ENCODE results near the gene CCDC183. TPM values are rescaled to one million over a fixed set of nuclear protein-coding genes. Genes with fewer than 3 reads are reported as not detected.
"Not testable (repeated sequence)": the region's sequence is repeated elsewhere in the genome, so short reads cannot be mapped to it uniquely, and the experiment has no call there.

CCDC183 gene
- total RNA-seq, 2 experiments from 2014 or later, result 0.43 TPM; not detected in 1

- Mint-ChIP-seq H3K27ac (peak overlapping the region; percentile 73), H3K4me1 (peaks cover 16% of the 10 kb centered on the region), H3K27me3 (peaks cover 47% of the 10 kb centered on the region), H3K4me3 (peak overlapping the region; percentile 47)
- peak; percentile 65 for DNase-seq
- H3K36me3 Mint-ChIP-seq, H3K9me3 Mint-ChIP-seq: not testable (repeated sequence)
Measured at GRCh38 chr9:136766410-136767120, 29.6 kb upstream of the CCDC183 start.

- Mint-ChIP-seq H3K4me3 (no peak overlapping the region), H3K27ac (no peak overlapping the region), H3K36me3 (no peaks in the 10 kb centered on the region)
Measured at GRCh38 chr9:136769710-136770191, 26.4 kb upstream of the CCDC183 start.

GRCh38 chr9:136771907-136772415 is 24.2 kb upstream of the CCDC183 start:
- Mint-ChIP-seq H3K9me3 (peaks cover 8% of the 10 kb centered on the region), H3K27me3 (peaks cover 34% of the 10 kb centered on the region), H3K4me3 (no peak overlapping the region), H3K4me1 (peaks cover 8% of the 10 kb centered on the region), H3K36me3 (no peaks in the 10 kb centered on the region), H3K27ac (no peak overlapping the region)
- no peak for DNase-seq

More at GRCh38 chr9:136769710-136770191, 26.4 kb upstream of the CCDC183 start:
- Mint-ChIP-seq H3K9me3 (peaks cover 8% of the 10 kb centered on the region), H3K4me1 (peaks cover 18% of the 10 kb centered on the region), H3K27me3 (peaks cover 43% of the 10 kb centered on the region)
- peak; percentile 61 for DNase-seq

- H3K27ac Mint-ChIP-seq, result no peak overlapping the region
- peaks cover 5% of the 10 kb centered on the region for H3K4me1 Mint-ChIP-seq
- no peak overlapping the region for H3K4me3 Mint-ChIP-seq
- peak; percentile 37 for DNase-seq
- peaks cover 27% of the 10 kb centered on the region for H3K27me3 Mint-ChIP-seq
- H3K9me3 Mint-ChIP-seq, result peaks cover 8% of the 10 kb centered on the region
- no peaks in the 10 kb centered on the region for H3K36me3 Mint-ChIP-seq
Measured at GRCh38 chr9:136773386-136774044, 22.6 kb upstream of the CCDC183 start.

- Mint-ChIP-seq H3K4me3 (no peak overlapping the region), H3K36me3 (no peaks in the 10 kb centered on the region), H3K9me3 (peaks cover 8% of the 10 kb centered on the region), H3K27me3 (peaks cover 27% of the 10 kb centered on the region), H3K4me1 (peaks cover 5% of the 10 kb centered on the region), H3K27ac (no peak overlapping the region)
- no peak for DNase-seq
Measured at GRCh38 chr9:136774416-136775045, 21.6 kb upstream of the CCDC183 start.

- Mint-ChIP-seq H3K27ac (no peak overlapping the region), H3K27me3 (peaks cover 21% of the 10 kb centered on the region), H3K36me3 (no peaks in the 10 kb centered on the region), H3K4me3 (no peak overlapping the region), H3K9me3 (peaks cover 8% of the 10 kb centered on the region), H3K4me1 (peaks cover 2% of the 10 kb centered on the region)
- no peak for DNase-seq
Measured at GRCh38 chr9:136775191-136775590, 20.9 kb upstream of the CCDC183 start.

GRCh38 chr9:136776947-136777346 is 19.2 kb upstream of the CCDC183 start:
- Mint-ChIP-seq H3K4me3 (no peak overlapping the region), H3K36me3 (no peaks in the 10 kb centered on the region), H3K9me3 (peaks cover 8% of the 10 kb centered on the region), H3K27ac (no peak overlapping the region), H3K4me1 (peaks cover 2% of the 10 kb centered on the region), H3K27me3 (peaks cover 11% of the 10 kb centered on the region)
- DNase-seq, result no peak

- Mint-ChIP-seq H3K27ac (no peak overlapping the region), H3K9me3 (peaks cover 8% of the 10 kb centered on the region), H3K27me3 (peaks cover 11% of the 10 kb centered on the region), H3K4me1 (peaks cover 2% of the 10 kb centered on the region), H3K36me3 (no peaks in the 10 kb centered on the region), H3K4me3 (no peak overlapping the region)
- no peak for DNase-seq
Measured at GRCh38 chr9:136777359-136777758, 18.8 kb upstream of the CCDC183 start.

- no peak for DNase-seq
- H3K27ac Mint-ChIP-seq, result no peak overlapping the region
- H3K4me3 Mint-ChIP-seq, result no peak overlapping the region
Measured at GRCh38 chr9:136779808-136780207, 16.3 kb upstream of the CCDC183 start.

GRCh38 chr9:136782452-136782851 is 13.7 kb upstream of the CCDC183 start:
- no peak overlapping the region for H3K27ac Mint-ChIP-seq
- H3K4me3 Mint-ChIP-seq, result no peak overlapping the region
- H3K36me3 Mint-ChIP-seq, result no peaks in the 10 kb centered on the region
- H3K9me3 Mint-ChIP-seq, result no peaks in the 10 kb centered on the region
- peaks cover 16% of the 10 kb centered on the region for H3K27me3 Mint-ChIP-seq
- H3K4me1 Mint-ChIP-seq, result peaks cover 4% of the 10 kb centered on the region
- no peak for DNase-seq

More at GRCh38 chr9:136779808-136780207, 16.3 kb upstream of the CCDC183 start:
- peaks cover 2% of the 10 kb centered on the region for H3K4me1 Mint-ChIP-seq
- H3K9me3 Mint-ChIP-seq, result no peaks in the 10 kb centered on the region
- peaks cover 12% of the 10 kb centered on the region for H3K27me3 Mint-ChIP-seq
- H3K36me3 Mint-ChIP-seq, result no peaks in the 10 kb centered on the region

- DNase-seq, result no peak
- Mint-ChIP-seq H3K27me3 (peaks cover 6% of the 10 kb centered on the region), H3K9me3 (no peaks in the 10 kb centered on the region), H3K36me3 (no peaks in the 10 kb centered on the region), H3K4me3 (no peak overlapping the region), H3K27ac (no peak overlapping the region), H3K4me1 (peaks cover 15% of the 10 kb centered on the region)
Measured at GRCh38 chr9:136784249-136784996, 11.7 kb upstream of the CCDC183 start.

GRCh38 chr9:136784997-136785361 is 11.2 kb upstream of the CCDC183 start:
- DNase-seq, result no peak
- no peaks in the 10 kb centered on the region for H3K36me3 Mint-ChIP-seq
- H3K9me3 Mint-ChIP-seq, result no peaks in the 10 kb centered on the region
- no peak overlapping the region for H3K27ac Mint-ChIP-seq
- H3K27me3 Mint-ChIP-seq, result peaks cover 6% of the 10 kb centered on the region
- H3K4me1 Mint-ChIP-seq, result peaks cover 15% of the 10 kb centered on the region
- no peak overlapping the region for H3K4me3 Mint-ChIP-seq

GRCh38 chr9:136785565-136786355 is 10.4 kb upstream of the CCDC183 start:
- H3K9me3 Mint-ChIP-seq, H3K4me3 Mint-ChIP-seq, H3K27ac Mint-ChIP-seq, H3K27me3 Mint-ChIP-seq, DNase-seq, H3K36me3 Mint-ChIP-seq: not testable (repeated sequence)
- peaks cover 18% of the 10 kb centered on the region for H3K4me1 Mint-ChIP-seq

GRCh38 chr9:136786451-136786850 is 9.7 kb upstream of the CCDC183 start:
- H3K4me1 Mint-ChIP-seq, result peaks cover 18% of the 10 kb centered on the region
- no peak overlapping the region for H3K4me3 Mint-ChIP-seq
- no peak overlapping the region for H3K27ac Mint-ChIP-seq

More at GRCh38 chr9:136786451-136786850, 9.7 kb upstream of the CCDC183 start:
- peaks cover 6% of the 10 kb centered on the region for H3K27me3 Mint-ChIP-seq
- no peaks in the 10 kb centered on the region for H3K9me3 Mint-ChIP-seq
- H3K36me3 Mint-ChIP-seq, result no peaks in the 10 kb centered on the region
- DNase-seq, result no peak

Measured in activated naive CD8-positive, alpha-beta T cell treated with anti-CD3 and anti-CD28 coated beads for 36 hours (primary cell).